ENCODE results near the gene PI4K2A.

- TF ChIP-seq CTCF (IDR thresholded peaks at IDR 0.05; ENCODE audit: low read depth, low read length) (no peak), POLR2A (IDR thresholded peaks at IDR 0.05; ENCODE audit: extremely low read depth, insufficient read length) (no peak), MAX (IDR thresholded peaks at IDR 0.05; ENCODE audit: low read depth, low read length) (no peak)
Observed at GRCh38 chr10:97596101-97597082, 44.1 kb upstream of the PI4K2A start.

All from NB4 (cell line).